Testis (tissue), 2 donors: ENCODE results near the gene FBXL12.

ENCODE experiments used
- POLR2A ChIP-seq: fragments of 450-650 bp; IDR thresholded peaks from one replicate; pipeline ENCODE4 v1.6.1; 2017; ENCODE audit warnings: antibody characterized with exemption, mild to moderate bottlenecking, moderate library complexity
- TF ChIP-seq, protein P1 (sequence below), 3 experiments: fragments of 450-650 bp in 2 of 3; fragments of 200-600 bp in 1 of 3; sonication (generic) in 1 of 3; IDR thresholded peaks; one replicate each; pipeline ENCODE4 v1.5.1; 2016 to 2019; ENCODE audit warnings: antibody characterized with exemption in 3 of 3, mild to moderate bottlenecking in 2 of 3, moderate library complexity in 1 of 3

DNA sequence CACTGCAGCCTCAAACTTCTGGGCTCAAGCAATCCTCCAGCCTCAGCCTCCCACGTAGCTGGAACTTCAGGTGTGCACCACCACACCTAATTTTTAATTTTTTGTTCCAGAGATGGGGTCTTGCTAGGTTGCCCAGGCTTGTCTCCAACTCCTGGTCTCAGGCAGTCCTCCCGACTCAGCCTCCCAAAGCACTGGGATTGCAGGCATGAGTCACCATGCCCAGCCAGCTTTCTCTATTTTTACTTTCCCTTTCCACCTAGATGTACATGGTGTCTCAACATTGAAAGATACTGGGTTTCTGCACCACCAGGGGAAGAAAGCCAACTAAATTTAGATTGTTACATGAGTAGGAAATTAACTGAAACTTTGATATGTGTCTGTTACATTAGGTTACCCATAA, 36.5 kb downstream of the FBXL12 start:
- no peak for TF ChIP-seq POLR2A
- TF ChIP-seq, protein P1, sequence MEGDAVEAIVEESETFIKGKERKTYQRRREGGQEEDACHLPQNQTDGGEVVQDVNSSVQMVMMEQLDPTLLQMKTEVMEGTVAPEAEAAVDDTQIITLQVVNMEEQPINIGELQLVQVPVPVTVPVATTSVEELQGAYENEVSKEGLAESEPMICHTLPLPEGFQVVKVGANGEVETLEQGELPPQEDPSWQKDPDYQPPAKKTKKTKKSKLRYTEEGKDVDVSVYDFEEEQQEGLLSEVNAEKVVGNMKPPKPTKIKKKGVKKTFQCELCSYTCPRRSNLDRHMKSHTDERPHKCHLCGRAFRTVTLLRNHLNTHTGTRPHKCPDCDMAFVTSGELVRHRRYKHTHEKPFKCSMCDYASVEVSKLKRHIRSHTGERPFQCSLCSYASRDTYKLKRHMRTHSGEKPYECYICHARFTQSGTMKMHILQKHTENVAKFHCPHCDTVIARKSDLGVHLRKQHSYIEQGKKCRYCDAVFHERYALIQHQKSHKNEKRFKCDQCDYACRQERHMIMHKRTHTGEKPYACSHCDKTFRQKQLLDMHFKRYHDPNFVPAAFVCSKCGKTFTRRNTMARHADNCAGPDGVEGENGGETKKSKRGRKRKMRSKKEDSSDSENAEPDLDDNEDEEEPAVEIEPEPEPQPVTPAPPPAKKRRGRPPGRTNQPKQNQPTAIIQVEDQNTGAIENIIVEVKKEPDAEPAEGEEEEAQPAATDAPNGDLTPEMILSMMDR (IDR thresholded peaks at IDR 0.05) = no peak
